Left lung (tissue), 10 donors: ENCODE results near the gene IFI27L1. TPM values are rescaled to one million over a fixed set of nuclear protein-coding genes. Genes with fewer than 3 reads are reported as not detected.

Experiments used
- ATAC-seq: fragments of 200-7000 bp; cut with Tn5 transposase; one replicate; pipeline ENCODE4 v1.9.1; 2020; ENCODE audit warnings: moderate library complexity
- DNase-seq, 4 donors: peaks; one replicate each; pipeline ENCODE4 v3.0.0-alpha.2; 2013 to 2020
- H3K27ac ChIP-seq, 2 donors: fragments of 200-600 bp; sonication (generic) in 1 of 2; one replicate each; pipeline versions ENCODE4 v1.5.0 to v1.8.0; 2020 to 2021
- H3K27me3 ChIP-seq, 2 donors: fragments of 200-600 bp; sonication (generic) in 1 of 2; one replicate each; pipeline versions ENCODE4 v1.5.0 to v1.8.0; 2020 to 2021
- H3K36me3 ChIP-seq, 2 donors: fragments of 200-600 bp; sonication (generic) in 1 of 2; one replicate each; pipeline versions ENCODE4 v1.5.0 to v1.8.0; 2020 to 2021
- H3K4me1 ChIP-seq, 2 donors: fragments of 200-600 bp; one replicate each; pipeline ENCODE4 v1.8.0; 2021
- H3K4me3 ChIP-seq, 2 donors: fragments of 200-600 bp; sonication (generic) in 1 of 2; one replicate each; pipeline versions ENCODE4 v1.5.0 to v1.8.0; 2020 to 2021; ENCODE audit warnings: mild to moderate bottlenecking in 1 of 2
- H3K9me3 ChIP-seq, 2 donors: fragments of 200-600 bp; sonication (generic) in 1 of 2; one replicate each; pipeline versions ENCODE4 v1.5.0 to v1.8.0; 2020 to 2021
- CTCF ChIP-seq, 2 donors: fragments of 200-600 bp; sonication (generic) in 1 of 2; IDR thresholded peaks; one replicate each; pipeline versions ENCODE4 v1.5.0 to v1.8.0; 2021; ENCODE audit warnings: antibody characterized with exemption in 2 of 2
- intact Hi-C, 2 donors: fragments of 100-400 bp; cut with DNase I; formaldehyde crosslinking; loops; one replicate each; pipeline versions ENCODE4 v1.11.2 to v1.14.2; 2022
- polyA plus RNA-seq, 6 donors: library from polyadenylated mRNA; unstranded; fragments of 120-200 nt; gene quantifications; one replicate each; pipeline ENCODE4 v1.2.1, GENCODE V29; 2013; ENCODE audit not compliant: insufficient read length in 6 of 6
- total RNA-seq, 2 donors: library from RNA; stranded (reverse); fragmentation: NEBNext Ultra II Directional; extraction: Animal tissue kit (Norgen Biotek cat#: 25700); gene quantifications; one replicate each; pipeline ENCODE4 v1.2.1, GENCODE V29; 2021
- donor health status: DM: no; HTN: yes; CAD: no.
- donor health status: DM: no; HTN: no; CAD: no.

IFI27L1 gene
- total and polyA plus RNA-seq, 8 donors, result 20.3 to 34.3 (median 31.2) TPM

- Histone ChIP-seq H3K4me3 (no peak overlapping the region), H3K27ac (no peak overlapping the region), H3K36me3 (no peaks in the 10 kb centered on the region), H3K27me3 (no peaks in the 10 kb centered on the region), H3K4me1 (peaks cover 0 to 3% of the 10 kb centered on the region in 2 donors), H3K9me3 (peaks cover 0 to 7% of the 10 kb centered on the region in 2 donors)
- intact Hi-C loops, result loop anchor here (5.0 to 10.0 kb wide), 2 partner anchors 95 to 107 kb away; no protein-coding TSS in a partner anchor
- no peak for ATAC-seq
- DNase-seq, result no peak
- TF ChIP-seq CTCF (IDR thresholded peaks at IDR 0.05), result no peak
Observed at GRCh38 chr14:94139421-94139820, 58.3 kb downstream of the IFI27L1 start.

- ATAC-seq, result no peak
- H3K36me3 ChIP-seq, result no peaks in the 10 kb centered on the region
- H3K27me3 ChIP-seq, result no peaks in the 10 kb centered on the region
- no peak overlapping the region for H3K27ac ChIP-seq
- intact Hi-C loops, result no loop called here
- peaks cover 0 to 10% of the 10 kb centered on the region in 2 donors for H3K4me1 ChIP-seq
- H3K4me3 ChIP-seq, result no peak overlapping the region
- no peaks in the 10 kb centered on the region for H3K9me3 ChIP-seq
- DNase-seq, result no peak
- no peak for TF ChIP-seq CTCF (IDR thresholded peaks at IDR 0.05)
Observed at GRCh38 chr14:94142247-94142646, 61.1 kb downstream of the IFI27L1 start.

- TF ChIP-seq CTCF (IDR thresholded peaks at IDR 0.05), result no peak
- Histone ChIP-seq H3K4me1 (peaks cover 0 to 10% of the 10 kb centered on the region in 2 donors), H3K27me3 (no peaks in the 10 kb centered on the region), H3K4me3 (no peak overlapping the region), H3K27ac (no peak overlapping the region), H3K36me3 (no peaks in the 10 kb centered on the region), H3K9me3 (no peaks in the 10 kb centered on the region)
- no peak for ATAC-seq
- DNase-seq, result no peak
- intact Hi-C loops, result no loop called here
Observed at GRCh38 chr14:94142836-94143235, 61.7 kb downstream of the IFI27L1 start.

- ATAC-seq (no peak), DNase-seq (no peak)
- no peaks in the 10 kb centered on the region for H3K27me3 ChIP-seq
- H3K9me3 ChIP-seq, result no peaks in the 10 kb centered on the region
- peaks cover 0 to 10% of the 10 kb centered on the region in 2 donors for H3K4me1 ChIP-seq
- TF ChIP-seq CTCF (IDR thresholded peaks at IDR 0.05), result no peak
- H3K27ac ChIP-seq, result no peak overlapping the region
- intact Hi-C loops, result no loop called here
- H3K36me3 ChIP-seq, result no peaks in the 10 kb centered on the region
- no peak overlapping the region for H3K4me3 ChIP-seq
Observed at GRCh38 chr14:94143239-94143638, 62.1 kb downstream of the IFI27L1 start.

GRCh38 chr14:94143711-94144110, 62.6 kb downstream of the IFI27L1 start:
- ATAC-seq (no peak), DNase-seq (no peak)
- Histone ChIP-seq H3K27ac (no peak overlapping the region), H3K36me3 (no peaks in the 10 kb centered on the region), H3K4me1 (peaks cover 0 to 8% of the 10 kb centered on the region in 2 donors), H3K4me3 (no peak overlapping the region), H3K27me3 (no peaks in the 10 kb centered on the region), H3K9me3 (no peaks in the 10 kb centered on the region)
- no peak for TF ChIP-seq CTCF (IDR thresholded peaks at IDR 0.05)
- intact Hi-C loops, result no loop called here
